PC-3 (cell line): ENCODE results near the gene EMILIN2. TPM values are rescaled to one million over a fixed set of nuclear protein-coding genes. Genes with fewer than 3 reads are reported as not detected.

ENCODE experiments used
- ATAC-seq: fragments of 200-7000 bp; cut with Tn5 transposase; 2 replicates; pipeline ENCODE4 v1.9.1; 2020; ENCODE audit warnings: mild to moderate bottlenecking, moderate library complexity
- BruUV-seq: library from RNA; stranded (reverse); fragments of 400-500 nt; replicated peaks from 2 replicates; lab custom pipeline; 2021; lab: Mats Ljungman, UMichigan
- CTCF ChIA-PET: fragments of 300-600 bp; sonication (Branson Sonifier 250); formaldehyde crosslinking; loops from one replicate; lab custom pipeline; 2022; ENCODE audit warnings: antibody characterized with exemption; lab: Charles Lee
- POLR2A ChIA-PET: fragments of 300-600 bp; sonication (Branson Sonifier 250); formaldehyde crosslinking; loops from one replicate; lab custom pipeline; 2022; ENCODE audit warnings: antibody characterized with exemption; ENCODE audit not compliant: unreplicated experiment; lab: Charles Lee
- DNase-seq: peaks from one replicate; pipeline ENCODE4 v3.0.0-alpha.2; 2015
- H2AFZ ChIP-seq: fragments of 300-600 bp; sonication (generic); 2 replicates; pipeline ENCODE4 v1.6.0; 2016; ENCODE audit warnings: antibody characterized with exemption, low read length
- H3F3A ChIP-seq: fragments of 300-600 bp; sonication (generic); one replicate; pipeline ENCODE4 v1.6.0; 2017; ENCODE audit warnings: antibody characterized with exemption, low read length, control low read depth, mild to moderate bottlenecking; ENCODE audit not compliant: unreplicated experiment
- H3K27ac ChIP-seq: fragments of 300-600 bp; sonication (generic); 2 replicates; pipeline ENCODE4 v1.5.1; 2016; ENCODE audit warnings: mild to moderate bottlenecking, low read length
- H3K27me3 ChIP-seq: fragments of 300-600 bp; sonication (generic); 2 replicates; pipeline ENCODE4 v1.6.1; 2016; ENCODE audit warnings: low read length, mixed read lengths
- H3K36me3 ChIP-seq: fragments of 300-600 bp; sonication (generic); 2 replicates; pipeline ENCODE4 v1.6.1; 2016; ENCODE audit warnings: low read depth, mixed run types, low read length, mixed read lengths
- H3K4me1 ChIP-seq: fragments of 300-600 bp; sonication (generic); 2 replicates; pipeline ENCODE4 v1.5.1; 2016; ENCODE audit warnings: low read length; ENCODE audit not compliant: insufficient read depth
- H3K4me2 ChIP-seq: fragments of 300-600 bp; sonication (generic); 2 replicates; pipeline ENCODE4 v1.6.0; 2016; ENCODE audit warnings: low read length
- H3K4me3 ChIP-seq: fragments of 300-600 bp; sonication (generic); 2 replicates; pipeline ENCODE4 v1.5.1; 2016; ENCODE audit warnings: mild to moderate bottlenecking, low read length, mixed read lengths
- H3K79me2 ChIP-seq: fragments of 300-600 bp; sonication (generic); 2 replicates; pipeline ENCODE4 v1.6.1; 2017; ENCODE audit warnings: low read length, mixed read lengths
- H3K9ac ChIP-seq: fragments of 300-600 bp; sonication (generic); 2 replicates; pipeline ENCODE4 v1.6.0; 2016; ENCODE audit warnings: mild to moderate bottlenecking, low read length
- H3K9me2 ChIP-seq: fragments of 300-600 bp; sonication (generic); replicated peaks from 2 replicates; pipeline ENCODE4 v1.6.1; 2016; ENCODE audit warnings: mixed run types, low read length, mixed read lengths
- H3K9me3 ChIP-seq: fragments of 300-600 bp; sonication (generic); 2 replicates; pipeline ENCODE4 v1.6.1; 2016; ENCODE audit warnings: low read length, mixed read lengths
- H4K20me1 ChIP-seq: fragments of 300-600 bp; sonication (generic); 2 replicates; pipeline ENCODE4 v1.6.1; 2016; ENCODE audit warnings: low read length, mixed read lengths
- CTCF ChIP-seq: fragments of 300-600 bp; sonication (generic); conservative IDR thresholded peaks from 2 replicates; pipeline ENCODE4 v1.5.1; 2017; ENCODE audit warnings: antibody characterized with exemption, low read depth, mild to moderate bottlenecking, low read length
- EZH2 ChIP-seq: fragments of 300-600 bp; sonication (generic); IDR thresholded peaks from one replicate; pipeline ENCODE4 v1.6.1; 2017; ENCODE audit warnings: antibody characterized with exemption, mild to moderate bottlenecking, low read length; ENCODE audit not compliant: unreplicated experiment
- EZH2phosphoT487 ChIP-seq: fragments of 300-600 bp; sonication (generic); IDR thresholded peaks from 2 replicates; pipeline ENCODE4 v1.6.1; 2018; ENCODE audit warnings: mild to moderate bottlenecking, antibody characterized with exemption, low read length, borderline replicate concordance
- intact Hi-C: fragments of 100-400 bp; cut with micrococcal nuclease; formaldehyde crosslinking; loops from 2 replicates; pipeline ENCODE4 v1.9.0; 2023
- total RNA-seq: library from RNA; depleted of rRNA; stranded (reverse); fragments of >200 nt; gene quantifications from 2 replicates; pipeline ENCODE4 v1.2.3, GENCODE V29; 2014

EMILIN2 gene
- total RNA-seq, 1 experiment from 2014 or later, result 17.1 TPM

DNA sequence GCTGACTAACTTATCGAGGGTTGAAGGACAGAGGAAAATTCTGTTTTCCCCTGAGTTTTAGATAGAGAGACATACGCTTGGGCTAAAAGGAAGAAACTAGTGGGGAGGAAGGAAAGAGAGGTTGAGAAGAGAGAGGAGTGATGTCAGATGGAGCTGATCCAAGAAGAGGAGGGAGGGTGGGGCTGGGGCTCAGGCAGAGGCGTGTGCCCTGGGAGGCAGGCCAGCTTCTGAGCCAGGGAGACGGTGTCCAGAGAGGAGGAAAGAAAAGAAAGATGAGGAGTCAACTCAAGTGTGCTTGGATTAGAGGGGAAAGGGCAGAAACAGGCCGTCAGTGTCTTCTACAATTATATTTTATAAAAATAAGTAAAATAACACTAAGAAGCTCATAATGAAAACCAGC is 56.2 kb downstream of the EMILIN2 start:
- Histone ChIP-seq H3K4me2 (no peak overlapping the region), H2AFZ (no peak overlapping the region), H3K9me2 (no peaks in the 10 kb centered on the region), H3K9ac (no peak overlapping the region), H3K9me3 (no peaks in the 10 kb centered on the region), H3K27me3 (0 out of 2 replicates have a peak, but pooled peaks cover 3% of the 10 kb centered on the region), H4K20me1 (peaks cover 6% of the 10 kb centered on the region; the same call in 1 of the 2 replicates), H3K4me3 (no peak overlapping the region), H3K27ac (no peak overlapping the region), H3K36me3 (no peaks in the 10 kb centered on the region), H3K79me2 (peaks cover 15% of the 10 kb centered on the region), H3K4me1 (peaks cover 11% of the 10 kb centered on the region), H3F3A (no peaks in the 10 kb centered on the region)
- POLR2A ChIA-PET, result interaction anchor here (0.6 kb wide), 2 partner anchors 104 to 358 kb away, joined by 3 to 7 read pairs; no protein-coding TSS in a partner anchor
- DNase-seq (peak; percentile 68), ATAC-seq (peak; percentile 20)
- TF ChIP-seq EZH2phosphoT487 (no peak), EZH2 (no peak), CTCF (no peak)
- intact Hi-C loops, result loop anchor here (10.0 kb wide), 1 partner anchor 98 kb away; no protein-coding TSS in a partner anchor
- CTCF ChIA-PET, result interaction anchor here (0.6 to 0.8 kb wide), 2 partner anchors 45 to 137 kb away, joined by 3 to 5 read pairs; no protein-coding TSS in a partner anchor
- no TSS peak for BruUV-seq

- CTCF ChIA-PET, result interaction anchor here (0.6 kb wide), 1 partner anchor 140 kb away, joined by 3 read pairs; no protein-coding TSS in a partner anchor
- Histone ChIP-seq H3K36me3 (no peaks in the 10 kb centered on the region; the same call in 1 of the 2 replicates), H3K4me3 (peak overlapping the region; percentile 84), H3K9me3 (no peaks in the 10 kb centered on the region), H3K27ac (peak overlapping the region; percentile 27), H2AFZ (peak overlapping the region; percentile 97), H3K9me2 (no peaks in the 10 kb centered on the region), H3K27me3 (0 out of 2 replicates have a peak, but pooled peaks cover 3% of the 10 kb centered on the region), H3K9ac (peak overlapping the region; percentile 84), H3K4me1 (peaks cover 6% of the 10 kb centered on the region; the same call in 1 of the 2 replicates), H4K20me1 (peaks cover 6% of the 10 kb centered on the region; the same call in 1 of the 2 replicates), H3F3A (no peaks in the 10 kb centered on the region), H3K79me2 (peaks cover 15% of the 10 kb centered on the region), H3K4me2 (peak overlapping the region; percentile 80)
- POLR2A ChIA-PET, result interaction anchor here (0.6 kb wide), 1 partner anchor 251 kb away, joined by 3 read pairs; no protein-coding TSS in a partner anchor
- TSS peak; percentile 63 for BruUV-seq
- ATAC-seq, result peak; percentile 57
- TF ChIP-seq EZH2 (no peak), CTCF (no peak), EZH2phosphoT487 (no peak)
- intact Hi-C loops, result loop anchor here (2.0 to 10.0 kb wide), 2 partner anchors 101 to 139 kb away; no protein-coding TSS in a partner anchor
- DNase-seq, result peak; percentile 68
Measured at GRCh38 chr18:2905854-2906703, 59.3 kb downstream of the EMILIN2 start.
